GM12873 (cell line): ENCODE data around the gene GRAP2.

Source experiments
- TF ChIP-seq, protein P1 (sequence below): IDR thresholded peaks from 2 replicates; pipeline ENCODE4 v1.5.1; 2012; ENCODE audit warnings: low read depth, mild to moderate bottlenecking, moderate library complexity, low read length, control low read depth; ENCODE audit not compliant: insufficient read depth; ENCODE audit errors: missing control alignments

GRAP2 gene

GRCh38 chr22:40021401-40022000, 120.6 kb downstream of the GRAP2 start:
- TF ChIP-seq, protein P1, sequence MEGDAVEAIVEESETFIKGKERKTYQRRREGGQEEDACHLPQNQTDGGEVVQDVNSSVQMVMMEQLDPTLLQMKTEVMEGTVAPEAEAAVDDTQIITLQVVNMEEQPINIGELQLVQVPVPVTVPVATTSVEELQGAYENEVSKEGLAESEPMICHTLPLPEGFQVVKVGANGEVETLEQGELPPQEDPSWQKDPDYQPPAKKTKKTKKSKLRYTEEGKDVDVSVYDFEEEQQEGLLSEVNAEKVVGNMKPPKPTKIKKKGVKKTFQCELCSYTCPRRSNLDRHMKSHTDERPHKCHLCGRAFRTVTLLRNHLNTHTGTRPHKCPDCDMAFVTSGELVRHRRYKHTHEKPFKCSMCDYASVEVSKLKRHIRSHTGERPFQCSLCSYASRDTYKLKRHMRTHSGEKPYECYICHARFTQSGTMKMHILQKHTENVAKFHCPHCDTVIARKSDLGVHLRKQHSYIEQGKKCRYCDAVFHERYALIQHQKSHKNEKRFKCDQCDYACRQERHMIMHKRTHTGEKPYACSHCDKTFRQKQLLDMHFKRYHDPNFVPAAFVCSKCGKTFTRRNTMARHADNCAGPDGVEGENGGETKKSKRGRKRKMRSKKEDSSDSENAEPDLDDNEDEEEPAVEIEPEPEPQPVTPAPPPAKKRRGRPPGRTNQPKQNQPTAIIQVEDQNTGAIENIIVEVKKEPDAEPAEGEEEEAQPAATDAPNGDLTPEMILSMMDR = no peak

- TF ChIP-seq, protein P1 = no peak
These were observed 121.8 kb downstream of the GRAP2 start for GRCh38 chr22:40022536-40023240.
